ENCODE results near the gene SKOR1.

Gene SKOR1

GRCh38 chr15:67828969-67829646, 3.8 kb downstream of the SKOR1 start:
- no peak for DNase-seq (ENCODE audit: low read depth, low spot score)
- no peak overlapping the region for H3K4me3 ChIP-seq (ENCODE audit: low read length)

GRCh38 chr15:67829647-67830504, 4.6 kb downstream of the SKOR1 start:
- no peak for DNase-seq (ENCODE audit: low read depth, low spot score)
- H3K4me3 ChIP-seq (ENCODE audit: low read length): no peak overlapping the region

GRCh38 chr15:67831363-67831762, 6.1 kb downstream of the SKOR1 start:
- no peak for DNase-seq (ENCODE audit: low read depth, low spot score)
- H3K4me3 ChIP-seq (ENCODE audit: low read length): no peak overlapping the region

GRCh38 chr15:67832031-67832551, 6.8 kb downstream of the SKOR1 start:
- DNase-seq (ENCODE audit: low read depth, low spot score): no peak
- no peak overlapping the region for H3K4me3 ChIP-seq (ENCODE audit: low read length)

- no peak overlapping the region for H3K4me3 ChIP-seq (ENCODE audit: low read length)
- no peak for DNase-seq (ENCODE audit: low read depth, low spot score)
Measured at GRCh38 chr15:67832897-67833709, 7.8 kb downstream of the SKOR1 start.

GRCh38 chr15:67833710-67834511, 8.6 kb downstream of the SKOR1 start:
- no peak overlapping the region; the same call in 1 of the 2 replicates for H3K4me3 ChIP-seq (ENCODE audit: low read length)
- DNase-seq (ENCODE audit: low read depth, low spot score): no peak

GRCh38 chr15:67834581-67835296, 9.4 kb downstream of the SKOR1 start:
- no peak overlapping the region for H3K4me3 ChIP-seq (ENCODE audit: low read length)
- no peak for DNase-seq (ENCODE audit: low read depth, low spot score)

GRCh38 chr15:67835297-67836133, 10.2 kb downstream of the SKOR1 start:
- no peak for DNase-seq (ENCODE audit: low read depth, low spot score)
- no peak overlapping the region for H3K4me3 ChIP-seq (ENCODE audit: low read length)

GRCh38 chr15:67836134-67836455, 10.8 kb downstream of the SKOR1 start:
- DNase-seq (ENCODE audit: low read depth, low spot score): no peak
- no peak overlapping the region for H3K4me3 ChIP-seq (ENCODE audit: low read length)

GRCh38 chr15:67836477-67836876, 11.2 kb downstream of the SKOR1 start:
- no peak overlapping the region for H3K4me3 ChIP-seq (ENCODE audit: low read length)
- no peak for DNase-seq (ENCODE audit: low read depth, low spot score)

- no peak for DNase-seq (ENCODE audit: low read depth, low spot score)
- H3K4me3 ChIP-seq (ENCODE audit: low read length): no peak overlapping the region
Measured at GRCh38 chr15:67836955-67837354, 11.6 kb downstream of the SKOR1 start.

- peak overlapping the region; percentile 83 for H3K4me3 ChIP-seq (ENCODE audit: low read length)
Measured at GRCh38 chr15:67838789-67839332, 13.6 kb downstream of the SKOR1 start.

GRCh38 chr15:67839499-67839928, 14.2 kb downstream of the SKOR1 start:
- H3K4me3 ChIP-seq (ENCODE audit: low read length): peak overlapping the region; percentile 83
- DNase-seq (ENCODE audit: low read depth, low spot score): peak; percentile 61

More at GRCh38 chr15:67838789-67839332, 13.6 kb downstream of the SKOR1 start:
- no peak for DNase-seq (ENCODE audit: low read depth, low spot score)

GRCh38 chr15:67839929-67840748, 14.8 kb downstream of the SKOR1 start, which contains the start of gene RNU6-1:
RNU6-1 (minus strand) TSS chr15:67840045.
- H3K4me3 ChIP-seq (ENCODE audit: low read length): peak within 1 kb of the TSS; percentile 83
- peak; percentile 94 for DNase-seq (ENCODE audit: low read depth, low spot score)

GRCh38 chr15:67840749-67841512, 15.6 kb downstream of the SKOR1 start:
- DNase-seq (ENCODE audit: low read depth, low spot score): no peak
- H3K4me3 ChIP-seq (ENCODE audit: low read length): peak overlapping the region; percentile 83

GRCh38 chr15:67841513-67841762, 16.1 kb downstream of the SKOR1 start:
- H3K4me3 ChIP-seq (ENCODE audit: low read length): no peak overlapping the region
- DNase-seq (ENCODE audit: low read depth, low spot score): no peak
